HG03432 (cell line): ENCODE results near the gene OR4C15.

Experiments
- ATAC-seq: cut with Tn5 transposase; IDR thresholded peaks from one replicate; pipeline ENCODE4 v1.9.1; 2021; ENCODE audit warnings: mild to moderate bottlenecking, moderate library complexity; ENCODE audit not compliant: unreplicated experiment

OR4C15 gene

DNA sequence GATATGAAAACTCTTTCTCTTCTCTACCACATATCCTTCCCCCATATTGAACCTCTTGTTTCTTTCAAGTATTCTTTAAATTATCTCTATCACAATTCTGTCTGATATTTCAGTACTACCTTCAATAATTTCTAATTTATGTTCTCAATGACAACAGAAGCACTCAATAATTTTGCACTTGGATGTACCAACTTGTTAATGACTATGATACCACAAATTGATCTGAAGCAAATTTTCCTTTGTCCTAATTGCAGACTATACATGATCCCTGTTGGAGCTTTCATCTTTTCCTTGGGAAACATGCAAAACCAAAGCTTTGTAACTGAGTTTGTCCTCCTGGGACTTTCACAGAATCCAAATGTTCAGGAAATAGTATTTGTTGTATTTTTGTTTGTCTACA is at the start of gene OR4C15:
OR4C15 (plus strand) TSS at position 301 of the 400 bp plus-strand sequence; CDS start at position 301, 0 bp downstream.
- no peak for ATAC-seq

DNA sequence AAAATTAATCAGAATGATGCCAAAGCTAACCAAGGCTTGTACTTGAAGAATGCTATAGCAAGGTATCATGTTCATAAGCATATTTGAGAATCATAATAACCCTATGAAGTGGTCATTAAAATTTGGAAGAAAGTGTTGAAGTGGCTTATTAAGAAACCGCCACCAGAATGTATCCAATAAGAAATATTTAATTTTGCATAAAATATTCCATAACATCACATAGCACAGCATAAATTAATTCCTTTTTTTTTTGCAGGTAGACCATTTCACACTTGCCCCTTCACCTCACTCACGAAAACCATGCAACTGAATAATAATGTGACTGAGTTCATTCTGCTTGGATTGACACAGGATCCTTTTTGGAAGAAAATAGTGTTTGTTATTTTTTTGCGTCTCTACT is 17.6 kb downstream of the OR4C15 start, which contains the start of gene OR4C16:
OR4C16 (plus strand) TSS at position 301 of the 400 bp plus-strand sequence; CDS start at position 301, 0 bp downstream.
- ATAC-seq = no peak

DNA sequence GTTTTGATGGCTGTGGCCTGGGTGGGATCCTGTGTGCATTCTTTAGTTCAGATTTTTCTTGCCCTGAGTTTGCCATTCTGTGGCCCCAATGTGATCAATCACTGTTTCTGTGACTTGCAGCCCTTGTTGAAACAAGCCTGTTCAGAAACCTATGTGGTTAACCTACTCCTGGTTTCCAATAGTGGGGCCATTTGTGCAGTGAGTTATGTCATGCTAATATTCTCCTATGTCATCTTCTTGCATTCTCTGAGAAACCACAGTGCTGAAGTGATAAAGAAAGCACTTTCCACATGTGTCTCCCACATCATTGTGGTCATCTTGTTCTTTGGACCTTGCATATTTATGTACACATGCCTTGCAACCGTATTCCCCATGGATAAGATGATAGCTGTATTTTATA is 18.3 kb downstream of the OR4C15 start:
- ATAC-seq = peak; percentile 96
